ENCODE data around the gene LRRC28. TPM values are rescaled to one million over a fixed set of nuclear protein-coding genes. Genes with fewer than 3 reads are reported as not detected.

Gene LRRC28
- total RNA-seq, 2 donors from 2014 or later: 27.2 to 28.4 TPM

GRCh38 chr15:99324082-99324620 is 72.9 kb downstream of the LRRC28 start:
- Histone ChIP-seq H3K36me3 (no peaks in the 10 kb centered on the region), H3K4me3 (no peak overlapping the region), H3K9me3 (no peaks in the 10 kb centered on the region), H3K4me1 (no peaks in the 10 kb centered on the region), H3K9ac (ENCODE audit: low read depth in 2 of 2, low read length in 2 of 2) (no peak overlapping the region), H3K27ac (no peak overlapping the region), H3K27me3 (no peaks in the 10 kb centered on the region)
- no peak for TF ChIP-seq CTCF (IDR thresholded peaks at IDR 0.05)
- no peak for DNase-seq
- intact Hi-C loops (cut with DNase I): no loop called here

GRCh38 chr15:99324700-99325099 is 73.4 kb downstream of the LRRC28 start:
- H3K4me3 ChIP-seq: no peak overlapping the region
- intact Hi-C loops (cut with DNase I): no loop called here
- TF ChIP-seq CTCF (IDR thresholded peaks at IDR 0.05): no peak
- H3K36me3 ChIP-seq: no peaks in the 10 kb centered on the region
- no peaks in the 10 kb centered on the region for H3K9me3 ChIP-seq
- no peak for DNase-seq
- H3K27me3 ChIP-seq: no peaks in the 10 kb centered on the region
- H3K9ac ChIP-seq (ENCODE audit: low read depth in 2 of 2, low read length in 2 of 2): no peak overlapping the region
- H3K4me1 ChIP-seq: no peaks in the 10 kb centered on the region
- H3K27ac ChIP-seq: no peak overlapping the region

GRCh38 chr15:99326235-99326634 is 75.0 kb downstream of the LRRC28 start:
- no peaks in the 10 kb centered on the region for H3K4me1 ChIP-seq
- no peaks in the 10 kb centered on the region for H3K9me3 ChIP-seq
- TF ChIP-seq CTCF (IDR thresholded peaks at IDR 0.05): no peak
- no peaks in the 10 kb centered on the region for H3K36me3 ChIP-seq
- H3K4me3 ChIP-seq: no peak overlapping the region
- H3K27ac ChIP-seq: no peak overlapping the region
- H3K27me3 ChIP-seq: no peaks in the 10 kb centered on the region
- DNase-seq: no peak
- H3K9ac ChIP-seq (ENCODE audit: low read depth in 2 of 2, low read length in 2 of 2): no peak overlapping the region
- intact Hi-C loops (cut with DNase I): no loop called here

- Histone ChIP-seq H3K4me3 (no peak overlapping the region), H3K4me1 (no peaks in the 10 kb centered on the region), H3K27ac (no peak overlapping the region), H3K36me3 (no peaks in the 10 kb centered on the region), H3K9me3 (no peaks in the 10 kb centered on the region), H3K9ac (ENCODE audit: low read depth in 2 of 2, low read length in 2 of 2) (no peak overlapping the region), H3K27me3 (no peaks in the 10 kb centered on the region)
- intact Hi-C loops (cut with DNase I): no loop called here
- no peak for TF ChIP-seq CTCF (IDR thresholded peaks at IDR 0.05)
- DNase-seq: no peak
These were observed 77.1 kb downstream of the LRRC28 start for GRCh38 chr15:99328106-99329072.

GRCh38 chr15:99331381-99331780 is 80.1 kb downstream of the LRRC28 start:
- H3K27me3 ChIP-seq: no peaks in the 10 kb centered on the region
- no peaks in the 10 kb centered on the region for H3K36me3 ChIP-seq
- intact Hi-C loops (cut with DNase I): no loop called here
- H3K4me1 ChIP-seq: no peaks in the 10 kb centered on the region
- TF ChIP-seq CTCF (IDR thresholded peaks at IDR 0.05): no peak
- DNase-seq: no peak
- H3K9ac ChIP-seq (ENCODE audit: low read depth in 2 of 2, low read length in 2 of 2): no peak overlapping the region
- H3K27ac ChIP-seq: no peak overlapping the region
- H3K9me3 ChIP-seq: no peaks in the 10 kb centered on the region
- no peak overlapping the region for H3K4me3 ChIP-seq

Measured in colonic mucosa (tissue), 4 donors.